ENCODE results near the gene KCNE5.

The KCNE5 gene

GRCh38 chrX:109601486-109601885, 23.5 kb downstream of the KCNE5 start:
- Histone ChIP-seq H3K27me3 (replicated peaks; ENCODE audit: insufficient read depth, low read length) (no peaks in the 10 kb centered on the region), H3K27ac (ENCODE audit: low read length) (no peak overlapping the region), H3K9me3 (replicated peaks; ENCODE audit: insufficient read depth, low read length) (no peaks in the 10 kb centered on the region), H3K79me2 (ENCODE audit: low read length) (no peaks in the 10 kb centered on the region), H3K4me2 (ENCODE audit: low read depth, low read length) (no peak overlapping the region), H3K4me1 (ENCODE audit: low read length) (no peaks in the 10 kb centered on the region), H3F3A (ENCODE audit: insufficient read depth, low read length) (no peaks in the 10 kb centered on the region), H3K9ac (ENCODE audit: low read length) (no peak overlapping the region), H3K36me3 (replicated peaks; ENCODE audit: insufficient read depth, low read length) (no peaks in the 10 kb centered on the region), H3K9me2 (replicated peaks; ENCODE audit: insufficient read depth, low read length) (no peaks in the 10 kb centered on the region), H2AFZ (ENCODE audit: low read length) (no peak overlapping the region), H4K20me1 (ENCODE audit: insufficient read depth, low read length) (no peaks in the 10 kb centered on the region), H3K4me3 (ENCODE audit: low read length) (no peak overlapping the region)
- no peak for DNase-seq
- TF ChIP-seq, protein P1, sequence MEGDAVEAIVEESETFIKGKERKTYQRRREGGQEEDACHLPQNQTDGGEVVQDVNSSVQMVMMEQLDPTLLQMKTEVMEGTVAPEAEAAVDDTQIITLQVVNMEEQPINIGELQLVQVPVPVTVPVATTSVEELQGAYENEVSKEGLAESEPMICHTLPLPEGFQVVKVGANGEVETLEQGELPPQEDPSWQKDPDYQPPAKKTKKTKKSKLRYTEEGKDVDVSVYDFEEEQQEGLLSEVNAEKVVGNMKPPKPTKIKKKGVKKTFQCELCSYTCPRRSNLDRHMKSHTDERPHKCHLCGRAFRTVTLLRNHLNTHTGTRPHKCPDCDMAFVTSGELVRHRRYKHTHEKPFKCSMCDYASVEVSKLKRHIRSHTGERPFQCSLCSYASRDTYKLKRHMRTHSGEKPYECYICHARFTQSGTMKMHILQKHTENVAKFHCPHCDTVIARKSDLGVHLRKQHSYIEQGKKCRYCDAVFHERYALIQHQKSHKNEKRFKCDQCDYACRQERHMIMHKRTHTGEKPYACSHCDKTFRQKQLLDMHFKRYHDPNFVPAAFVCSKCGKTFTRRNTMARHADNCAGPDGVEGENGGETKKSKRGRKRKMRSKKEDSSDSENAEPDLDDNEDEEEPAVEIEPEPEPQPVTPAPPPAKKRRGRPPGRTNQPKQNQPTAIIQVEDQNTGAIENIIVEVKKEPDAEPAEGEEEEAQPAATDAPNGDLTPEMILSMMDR (IDR thresholded peaks at IDR 0.05; ENCODE audit: low read length): no peak
- TF ChIP-seq EZH2phosphoT487 (IDR thresholded peaks at IDR 0.05; ENCODE audit: low read length) (no peak), EZH2 (optimal IDR thresholded peaks at IDR 0.05; ENCODE audit: low read depth, low read length) (no peak)

DNA sequence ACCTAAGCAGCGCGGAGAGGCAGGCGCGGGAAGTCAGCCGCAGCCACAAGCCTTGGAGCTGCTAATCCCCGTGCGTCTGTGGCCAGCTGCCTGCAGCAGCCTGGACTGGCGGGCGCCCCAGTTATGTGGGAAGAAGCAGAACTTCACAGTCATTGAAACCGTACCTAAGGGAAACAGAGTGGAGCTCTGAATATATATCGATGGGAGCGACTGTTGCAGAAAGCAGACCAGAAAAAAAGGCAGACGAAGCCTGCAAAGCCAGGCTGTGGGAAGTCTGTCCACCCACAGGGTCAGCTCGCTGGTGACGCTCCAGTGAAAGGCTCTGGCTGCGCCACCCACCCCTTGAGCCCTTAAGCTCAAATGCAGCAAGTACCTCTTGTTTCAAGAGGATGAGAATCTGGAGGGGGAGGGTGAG, 24.7 kb downstream of the KCNE5 start:
- Histone ChIP-seq H3K9ac (ENCODE audit: low read length) (no peak overlapping the region), H3K36me3 (replicated peaks; ENCODE audit: insufficient read depth, low read length) (no peaks in the 10 kb centered on the region), H3K27ac (ENCODE audit: low read length) (no peak overlapping the region), H3K27me3 (replicated peaks; ENCODE audit: insufficient read depth, low read length) (no peaks in the 10 kb centered on the region), H3F3A (ENCODE audit: insufficient read depth, low read length) (no peaks in the 10 kb centered on the region), H3K4me2 (ENCODE audit: low read depth, low read length) (no peak overlapping the region), H3K9me3 (replicated peaks; ENCODE audit: insufficient read depth, low read length) (no peaks in the 10 kb centered on the region), H3K4me3 (ENCODE audit: low read length) (no peak overlapping the region), H3K79me2 (ENCODE audit: low read length) (no peaks in the 10 kb centered on the region), H4K20me1 (ENCODE audit: insufficient read depth, low read length) (no peaks in the 10 kb centered on the region), H3K4me1 (ENCODE audit: low read length) (no peaks in the 10 kb centered on the region), H2AFZ (ENCODE audit: low read length) (no peak overlapping the region), H3K9me2 (replicated peaks; ENCODE audit: insufficient read depth, low read length) (no peaks in the 10 kb centered on the region)
- TF ChIP-seq EZH2 (optimal IDR thresholded peaks at IDR 0.05; ENCODE audit: low read depth, low read length) (no peak), EZH2phosphoT487 (IDR thresholded peaks at IDR 0.05; ENCODE audit: low read length) (no peak)
- TF ChIP-seq, protein P1 (IDR thresholded peaks at IDR 0.05; ENCODE audit: low read length): no peak
- no peak for DNase-seq

DNA sequence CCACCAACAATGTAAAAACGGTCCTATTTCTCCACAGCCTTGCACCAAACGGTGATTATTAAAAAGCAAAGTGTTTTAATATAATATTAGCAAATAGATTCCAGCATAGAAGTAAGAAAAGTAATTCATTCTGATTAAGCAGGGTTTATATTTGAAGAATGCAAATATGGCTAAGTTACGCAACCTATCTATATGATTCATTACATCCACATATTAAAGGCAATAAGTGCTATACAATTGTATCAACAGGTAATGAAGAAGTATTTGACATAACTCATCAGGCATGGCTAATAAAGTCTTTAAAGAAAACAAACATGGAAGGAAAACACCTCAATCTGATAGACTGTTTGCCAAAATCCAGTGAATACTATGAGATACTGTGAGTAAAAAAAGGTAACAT, 29.0 kb downstream of the KCNE5 start:
- TF ChIP-seq, protein P1 (IDR thresholded peaks at IDR 0.05; ENCODE audit: low read length): no peak
- no peak for TF ChIP-seq EZH2phosphoT487 (IDR thresholded peaks at IDR 0.05; ENCODE audit: low read length)
- TF ChIP-seq EZH2 (optimal IDR thresholded peaks at IDR 0.05; ENCODE audit: low read depth, low read length): no peak
- H3K4me2 ChIP-seq (ENCODE audit: low read depth, low read length): no peak overlapping the region

More for the DNA sequence above, 29.0 kb downstream of the KCNE5 start:
- no peak overlapping the region for H3K9ac ChIP-seq (ENCODE audit: low read length)
- no peaks in the 10 kb centered on the region for H3K9me3 ChIP-seq (replicated peaks; ENCODE audit: insufficient read depth, low read length)
- no peak overlapping the region for H3K4me3 ChIP-seq (ENCODE audit: low read length)
- H3K9me2 ChIP-seq (replicated peaks; ENCODE audit: insufficient read depth, low read length): no peaks in the 10 kb centered on the region
- no peak overlapping the region for H2AFZ ChIP-seq (ENCODE audit: low read length)
- H3K4me1 ChIP-seq (ENCODE audit: low read length): no peaks in the 10 kb centered on the region
- no peak overlapping the region for H3K27ac ChIP-seq (ENCODE audit: low read length)
- no peaks in the 10 kb centered on the region for H4K20me1 ChIP-seq (ENCODE audit: insufficient read depth, low read length)
- H3F3A ChIP-seq (ENCODE audit: insufficient read depth, low read length): no peaks in the 10 kb centered on the region
- H3K27me3 ChIP-seq (replicated peaks; ENCODE audit: insufficient read depth, low read length): no peaks in the 10 kb centered on the region
- no peaks in the 10 kb centered on the region for H3K79me2 ChIP-seq (ENCODE audit: low read length)
- no peak for DNase-seq
- no peaks in the 10 kb centered on the region for H3K36me3 ChIP-seq (replicated peaks; ENCODE audit: insufficient read depth, low read length)

Data from MM.1S (cell line).